SK-N-SH (cell line): ENCODE results near the gene PTTG1IP2. TPM values are rescaled to one million over a fixed set of nuclear protein-coding genes. Genes with fewer than 3 reads are reported as not detected.

Source experiments
- CTCF ChIA-PET: fragments of 300-600, 350-600 bp; formaldehyde crosslinking; extraction: SDS; loops from one replicate; lab custom pipeline; 2021; lab: Yijun Ruan, JAX
- POLR2A ChIA-PET: fragments of 350-600 bp; sonication (Branson Sonifier 250); formaldehyde crosslinking; extraction: SDS; loops from one replicate; lab custom pipeline; 2020; ENCODE audit warnings: antibody characterized with exemption, inconsistent platforms; lab: Yijun Ruan, JAX
- DNase-seq: peaks from one replicate; pipeline ENCODE4 v3.0.0; 2012
- H2AFZ ChIP-seq: fragments of 200-600 bp; sonication (generic); 2 replicates; pipeline ENCODE4 v1.8.1; 2016; ENCODE audit warnings: antibody characterized with exemption, mild to moderate bottlenecking, low read depth
- H3F3A ChIP-seq: fragments of 200-600 bp; sonication (generic); replicated peaks from 2 replicates; pipeline ENCODE3; 2016; ENCODE audit warnings: antibody characterized with exemption, mild to moderate bottlenecking; ENCODE audit not compliant: insufficient read depth
- H3K27ac ChIP-seq, 2 experiments: fragments of 200-500 bp in 1 of 2; fragments of 200-600 bp in 1 of 2; sonication (Bioruptor generic) in 1 of 2; sonication (generic), shearing (Covaris generic) in 1 of 2; 2 replicates each; pipeline versions ENCODE4 v1.5.1 to v1.6.1; 2014 to 2016; ENCODE audit warnings: low read depth in 2 of 2, inconsistent platforms in 1 of 2, low read length in 1 of 2, mild to moderate bottlenecking in 1 of 2, mixed read lengths in 1 of 2
- H3K27me3 ChIP-seq: fragments of 200-600 bp; sonication (generic), shearing (Covaris generic); 2 replicates; pipeline ENCODE4 v1.6.1; 2016; ENCODE audit warnings: mixed run types; ENCODE audit not compliant: insufficient read depth
- H3K36me3 ChIP-seq, 2 experiments: fragments of 200-500 bp in 1 of 2; fragments of 200-600 bp in 1 of 2; sonication (Bioruptor generic) in 1 of 2; sonication (generic) in 1 of 2; replicated peaks in 1 of 2; 2 replicates each; pipeline versions ENCODE3 to v1.5.1; 2014 to 2016; ENCODE audit warnings: low read length in 1 of 2, mild to moderate bottlenecking in 1 of 2; ENCODE audit not compliant: insufficient read depth in 2 of 2, control insufficient read depth in 1 of 2
- H3K4me1 ChIP-seq, 2 experiments: fragments of 200-500 bp in 1 of 2; fragments of 200-600 bp in 1 of 2; sonication (Bioruptor generic) in 1 of 2; sonication (generic), shearing (Covaris generic) in 1 of 2; 2 replicates each; pipeline versions ENCODE4 v1.5.1 to v1.6.1; 2014 to 2016; ENCODE audit warnings: low read depth in 1 of 2, low read length in 1 of 2, mixed run types in 1 of 2; ENCODE audit not compliant: insufficient read depth in 2 of 2, control insufficient read depth in 1 of 2
- H3K4me2 ChIP-seq: fragments of 200-600 bp; sonication (generic), shearing (Covaris generic); 2 replicates; pipeline ENCODE4 v1.6.1; 2017; ENCODE audit warnings: mixed run types
- H3K4me3 ChIP-seq, 2 experiments: fragments of 200-500 bp in 1 of 2; fragments of 200-600 bp in 1 of 2; sonication (Bioruptor generic) in 1 of 2; sonication (generic), shearing (Covaris generic) in 1 of 2; 2 replicates each; pipeline versions ENCODE4 v1.5.1 to v1.8.1; 2014 to 2016; ENCODE audit warnings: low read depth in 2 of 2, inconsistent platforms in 1 of 2, low read length in 1 of 2, mild to moderate bottlenecking in 1 of 2, mixed read lengths in 1 of 2, moderate library complexity in 1 of 2
- H3K79me2 ChIP-seq: fragments of 200-600 bp; sonication (generic); 2 replicates; pipeline ENCODE4 v1.8.1; 2017; ENCODE audit warnings: mild to moderate bottlenecking; ENCODE audit not compliant: insufficient read depth
- H3K9ac ChIP-seq: fragments of 200-600 bp; sonication (generic); 2 replicates; pipeline ENCODE4 v1.6.1; 2017; ENCODE audit warnings: mixed run types
- H3K9me2 ChIP-seq: fragments of 200-600 bp; sonication (generic); 2 replicates; pipeline ENCODE4 v1.6.1; 2017; ENCODE audit warnings: mixed run types
- H3K9me3 ChIP-seq: fragments of 200-600 bp; sonication (generic); 2 replicates; pipeline ENCODE4 v1.6.1; 2017; ENCODE audit warnings: mixed run types, mild to moderate bottlenecking, moderate library complexity
- H4K20me1 ChIP-seq: fragments of 200-600 bp; sonication (generic); 2 replicates; pipeline ENCODE4 v1.6.1; 2017; ENCODE audit warnings: mild to moderate bottlenecking, mixed run types; ENCODE audit not compliant: insufficient read depth
- ELF1 ChIP-seq: IDR thresholded peaks from 2 replicates; pipeline ENCODE4 v1.4.0; 2012
- FOSL2 ChIP-seq: IDR thresholded peaks from 2 replicates; pipeline ENCODE4 v1.4.0; 2012; ENCODE audit warnings: low read depth, mild to moderate bottlenecking, moderate library complexity, borderline replicate concordance
- IRF3 ChIP-seq: fragments of 150-350 bp; IDR thresholded peaks from 2 replicates; pipeline ENCODE4 v1.6.1; 2016; ENCODE audit warnings: mild to moderate bottlenecking, low read depth, low read length
- JUND ChIP-seq: IDR thresholded peaks from 2 replicates; pipeline ENCODE4 v1.4.0; 2012
- NFIC ChIP-seq: IDR thresholded peaks from 2 replicates; pipeline ENCODE4 v1.4.0; 2012; ENCODE audit warnings: borderline replicate concordance
- POLR2AphosphoS5 ChIP-seq: IDR thresholded peaks from 2 replicates; pipeline ENCODE4 v1.6.1; 2012; ENCODE audit warnings: low read depth, low read length
- RAD21 ChIP-seq: IDR thresholded peaks from 2 replicates; pipeline ENCODE4 v1.6.1; 2012; ENCODE audit warnings: mild to moderate bottlenecking, low read length
- RCOR1 ChIP-seq: fragments of 150-350 bp; IDR thresholded peaks from 2 replicates; pipeline ENCODE4 v1.6.1; 2017; ENCODE audit warnings: antibody characterized with exemption, low read length
- SIN3A ChIP-seq: IDR thresholded peaks from 2 replicates; pipeline ENCODE4 v1.6.1; 2012; ENCODE audit warnings: low read depth, mild to moderate bottlenecking, low read length, moderate library complexity, borderline replicate concordance
- TCF12 ChIP-seq: IDR thresholded peaks from 2 replicates; pipeline ENCODE4 v1.4.0; 2012
- TEAD4 ChIP-seq: IDR thresholded peaks from 2 replicates; pipeline ENCODE4 v1.4.0; 2012; ENCODE audit warnings: mild to moderate bottlenecking, borderline replicate concordance; ENCODE audit not compliant: insufficient read depth
- YY1 ChIP-seq: IDR thresholded peaks from 2 replicates; pipeline ENCODE4 v1.4.0; 2012; ENCODE audit warnings: low read depth, mild to moderate bottlenecking
- WGBS: methylation state at CpG from one replicate; pipeline ENCODE4 v1.1.6; 2017; ENCODE audit warnings: low lambda C conversion rate; 5-methylcytosine and 5-hydroxymethylcytosine counted together
- polyA plus RNA-seq, 3 experiments: library from polyadenylated mRNA; depleted of rRNA; stranded (reverse); fragments of >200 nt; gene quantifications; 2 replicates each; pipeline ENCODE4 v1.2.3, GENCODE V29; 2012
- TF ChIP-seq, protein P1 (sequence below): IDR thresholded peaks from 2 replicates; pipeline ENCODE4 v1.4.0; 2012; ENCODE audit warnings: low read depth, borderline replicate concordance

The PTTG1IP2 gene
- polyA plus RNA-seq, 1 of the 3 experiments (the other 2 are of a cell fraction), result not detected

GRCh38 chr7:90507692-90508091, 38.3 kb downstream of the PTTG1IP2 start:
- no peaks in the 10 kb centered on the region for H3K9me3 ChIP-seq
- no peaks in the 10 kb centered on the region for H3K27me3 ChIP-seq
- H3K27ac ChIP-seq, result no peak overlapping the region
- no peaks in the 10 kb centered on the region for H3K4me1 ChIP-seq
- no peaks in the 10 kb centered on the region for H3K79me2 ChIP-seq
- H3K9me2 ChIP-seq, result no peaks in the 10 kb centered on the region
- no peaks in the 10 kb centered on the region for H3K36me3 ChIP-seq
- no peaks in the 10 kb centered on the region for H3F3A ChIP-seq
- no peak overlapping the region for H3K4me2 ChIP-seq
- no peak for DNase-seq
- H2AFZ ChIP-seq, result no peak overlapping the region
- TF ChIP-seq TCF12 (no peak), YY1 (no peak), JUND (no peak), FOSL2 (no peak)
- TF ChIP-seq, protein P1, sequence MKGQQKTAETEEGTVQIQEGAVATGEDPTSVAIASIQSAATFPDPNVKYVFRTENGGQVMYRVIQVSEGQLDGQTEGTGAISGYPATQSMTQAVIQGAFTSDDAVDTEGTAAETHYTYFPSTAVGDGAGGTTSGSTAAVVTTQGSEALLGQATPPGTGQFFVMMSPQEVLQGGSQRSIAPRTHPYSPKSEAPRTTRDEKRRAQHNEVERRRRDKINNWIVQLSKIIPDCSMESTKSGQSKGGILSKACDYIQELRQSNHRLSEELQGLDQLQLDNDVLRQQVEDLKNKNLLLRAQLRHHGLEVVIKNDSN, result no peak
- ChIA-PET CTCF (interaction anchor here (4.5 kb wide), 1 partner anchor 11 kb away, joined by 16 read pairs; no protein-coding TSS in a partner anchor), POLR2A (no interaction called here)
- WGBS, result 57% methylated on average over 1 of the region's 1 CpG
- H3K4me3 ChIP-seq, result no peak overlapping the region
- H4K20me1 ChIP-seq, result no peaks in the 10 kb centered on the region
- H3K9ac ChIP-seq, result no peak overlapping the region

GRCh38 chr7:90511776-90512175, 42.3 kb downstream of the PTTG1IP2 start:
- Histone ChIP-seq H4K20me1 (no peaks in the 10 kb centered on the region), H3K27me3 (no peaks in the 10 kb centered on the region), H3K9me2 (no peaks in the 10 kb centered on the region), H3K4me3 (no peak overlapping the region), H3K4me2 (no peak overlapping the region), H3K4me1 (no peaks in the 10 kb centered on the region), H3K27ac (no peak overlapping the region), H3K9me3 (no peaks in the 10 kb centered on the region), H3F3A (no peaks in the 10 kb centered on the region), H2AFZ (no peak overlapping the region), H3K79me2 (no peaks in the 10 kb centered on the region), H3K9ac (no peak overlapping the region), H3K36me3 (no peaks in the 10 kb centered on the region)
- TF ChIP-seq ELF1 (no peak), RCOR1 (no peak), TEAD4 (no peak), NFIC (no peak), POLR2AphosphoS5 (no peak), RAD21 (no peak), IRF3 (no peak)
- ChIA-PET POLR2A (no interaction called here), CTCF (interaction anchor here (0.9 to 2.2 kb wide), 6 partner anchors 10 to 118 kb away, joined by 3 to 9 read pairs (median 4); no protein-coding TSS in a partner anchor)
- WGBS, result 72% methylated on average over 2 of the region's 2 CpGs
- DNase-seq, result no peak

GRCh38 chr7:90512821-90513254, 43.4 kb downstream of the PTTG1IP2 start:
- CTCF ChIA-PET, result interaction anchor here (1.0 to 2.2 kb wide), 6 partner anchors 9 to 522 kb away, joined by 3 to 9 read pairs (median 4); no protein-coding TSS in a partner anchor
- POLR2A ChIA-PET, result no interaction called here
- WGBS, result 69% methylated on average over 3 of the region's 3 CpGs

More at GRCh38 chr7:90512821-90513254, 43.4 kb downstream of the PTTG1IP2 start:
- no peaks in the 10 kb centered on the region for H3K4me1 ChIP-seq
- no peak overlapping the region for H3K4me2 ChIP-seq
- peak overlapping the region in 1 of 2 experiments; percentile 10; a peak in 1 of 4 replicates for H3K27ac ChIP-seq
- H3F3A ChIP-seq, result no peaks in the 10 kb centered on the region
- no peaks in the 10 kb centered on the region for H3K9me3 ChIP-seq
- H3K79me2 ChIP-seq, result no peaks in the 10 kb centered on the region
- no peaks in the 10 kb centered on the region for H4K20me1 ChIP-seq
- H3K9me2 ChIP-seq, result no peaks in the 10 kb centered on the region
- TF ChIP-seq TCF12, result peak; percentile 6; the same call in 1 of the 2 replicates
- no peak for TF ChIP-seq SIN3A
- H3K4me3 ChIP-seq, result no peak overlapping the region
- no peak for DNase-seq
- H3K36me3 ChIP-seq, result no peaks in the 10 kb centered on the region
- no peaks in the 10 kb centered on the region for H3K27me3 ChIP-seq
- H2AFZ ChIP-seq, result no peak overlapping the region
- H3K9ac ChIP-seq, result no peak overlapping the region
